ENCODE results near the gene STPG1.
"Not testable (repeated sequence)": the region's sequence is repeated elsewhere in the genome, so short reads cannot be mapped to it uniquely, and the experiment has no call there.

Gene STPG1

GRCh38 chr1:24413350-24414163 is at the start of gene STPG1:
TSS of gene STPG1 (minus strand) at chr1:24413782. CDS start at chr1:24401388, 12,394 bp downstream.
- peak; percentile 56 for DNase-seq

GRCh38 chr1:24462128-24462527 is 48.5 kb upstream of the STPG1 start:
- DNase-seq = not testable (repeated sequence)

- DNase-seq = no peak
These were observed 46.1 kb upstream of the STPG1 start for GRCh38 chr1:24459551-24460266.

GRCh38 chr1:24457866-24458265 is 44.3 kb upstream of the STPG1 start:
- no peak for DNase-seq

GRCh38 chr1:24455272-24455671 is 41.7 kb upstream of the STPG1 start:
- DNase-seq = no peak

GRCh38 chr1:24454673-24455072 is 41.1 kb upstream of the STPG1 start:
- no peak for DNase-seq

- DNase-seq = no peak
These were observed 39.4 kb upstream of the STPG1 start for GRCh38 chr1:24452922-24453485.

- no peak for DNase-seq
These were observed 38.2 kb upstream of the STPG1 start for GRCh38 chr1:24451746-24452145.

GRCh38 chr1:24450857-24451397 is 37.3 kb upstream of the STPG1 start:
- no peak for DNase-seq

- no peak for DNase-seq
These were observed 36.7 kb upstream of the STPG1 start for GRCh38 chr1:24450316-24450715.

GRCh38 chr1:24446446-24446845 is 32.9 kb upstream of the STPG1 start:
- DNase-seq = not testable (repeated sequence)

GRCh38 chr1:24443241-24443656 is 29.7 kb upstream of the STPG1 start:
- DNase-seq = no peak

- no peak for DNase-seq
These were observed 29.2 kb upstream of the STPG1 start for GRCh38 chr1:24442764-24443163.

GRCh38 chr1:24441996-24442668 is 28.6 kb upstream of the STPG1 start:
- no peak for DNase-seq

- DNase-seq = no peak
These were observed 27.9 kb upstream of the STPG1 start for GRCh38 chr1:24441480-24441879.

GRCh38 chr1:24440436-24440835 is 26.9 kb upstream of the STPG1 start:
- DNase-seq = no peak

- DNase-seq = no peak
These were observed 24.9 kb upstream of the STPG1 start for GRCh38 chr1:24438423-24438901.

GRCh38 chr1:24437631-24438396 is 24.2 kb upstream of the STPG1 start:
- no peak for DNase-seq

- no peak for DNase-seq
These were observed 22.3 kb upstream of the STPG1 start for GRCh38 chr1:24435782-24436365.

GRCh38 chr1:24427545-24427862 is 13.9 kb upstream of the STPG1 start:
- no peak for DNase-seq

GRCh38 chr1:24426744-24427544 is 13.4 kb upstream of the STPG1 start:
- no peak for DNase-seq
